GM21723 (cell line): ENCODE measurements around the gene TNFRSF25.
"Not testable (repeated sequence)": the region's sequence is repeated elsewhere in the genome, so short reads cannot be mapped to it uniquely, and the experiment has no call there.

Experiments
- ATAC-seq: cut with Tn5 transposase; IDR thresholded peaks from one replicate; pipeline ENCODE4 v1.9.1; 2021; ENCODE audit warnings: mild to moderate bottlenecking, moderate library complexity; ENCODE audit not compliant: unreplicated experiment

The TNFRSF25 gene

DNA sequence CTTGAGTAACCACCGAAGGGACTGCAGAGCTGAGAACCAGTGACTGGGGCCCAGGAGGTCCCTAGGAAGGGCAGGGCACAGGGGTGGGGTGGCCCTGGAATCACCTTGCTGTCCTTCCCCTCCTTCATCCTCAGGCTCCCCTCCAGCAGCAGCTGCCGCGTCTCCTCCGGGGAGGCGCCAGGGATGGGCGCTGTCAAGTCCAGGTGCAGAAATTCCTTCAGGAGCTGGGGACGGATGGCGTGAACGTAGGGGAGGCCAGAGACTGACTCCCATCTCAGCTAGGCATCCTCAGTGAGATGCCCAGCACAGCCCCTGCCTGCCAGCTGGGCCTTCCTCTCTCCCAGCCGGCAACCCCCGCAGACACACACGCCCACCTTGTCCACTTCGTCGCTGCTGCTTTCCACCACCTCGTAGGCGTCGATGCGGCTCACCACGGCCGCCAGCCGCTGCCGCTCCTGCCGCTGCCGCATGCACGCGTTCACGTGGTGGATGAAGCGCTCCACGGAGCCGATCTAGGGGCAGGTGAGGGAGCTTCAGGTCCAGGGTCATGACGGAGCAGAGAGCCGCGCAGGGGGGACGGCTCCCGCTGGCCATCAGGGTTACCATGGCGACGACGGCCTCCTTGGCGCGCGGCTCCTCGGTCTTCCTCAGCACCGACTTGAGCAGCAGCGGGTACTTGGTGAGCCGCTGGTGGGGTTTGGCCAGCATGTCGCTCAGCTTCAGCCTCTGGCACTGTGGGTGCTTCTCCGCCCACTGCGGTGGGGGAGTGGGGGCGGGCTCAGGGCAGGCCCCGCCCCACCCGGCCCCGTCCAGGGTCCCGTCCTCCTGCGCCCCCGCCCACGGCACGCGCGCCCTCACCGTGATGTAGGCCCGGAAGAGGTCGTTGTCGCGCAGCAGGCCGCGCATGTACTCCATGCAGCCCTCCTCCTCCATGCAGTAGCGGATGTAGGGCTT, 4.4 kb upstream of the TNFRSF25 start:
- ATAC-seq, result no peak

DNA sequence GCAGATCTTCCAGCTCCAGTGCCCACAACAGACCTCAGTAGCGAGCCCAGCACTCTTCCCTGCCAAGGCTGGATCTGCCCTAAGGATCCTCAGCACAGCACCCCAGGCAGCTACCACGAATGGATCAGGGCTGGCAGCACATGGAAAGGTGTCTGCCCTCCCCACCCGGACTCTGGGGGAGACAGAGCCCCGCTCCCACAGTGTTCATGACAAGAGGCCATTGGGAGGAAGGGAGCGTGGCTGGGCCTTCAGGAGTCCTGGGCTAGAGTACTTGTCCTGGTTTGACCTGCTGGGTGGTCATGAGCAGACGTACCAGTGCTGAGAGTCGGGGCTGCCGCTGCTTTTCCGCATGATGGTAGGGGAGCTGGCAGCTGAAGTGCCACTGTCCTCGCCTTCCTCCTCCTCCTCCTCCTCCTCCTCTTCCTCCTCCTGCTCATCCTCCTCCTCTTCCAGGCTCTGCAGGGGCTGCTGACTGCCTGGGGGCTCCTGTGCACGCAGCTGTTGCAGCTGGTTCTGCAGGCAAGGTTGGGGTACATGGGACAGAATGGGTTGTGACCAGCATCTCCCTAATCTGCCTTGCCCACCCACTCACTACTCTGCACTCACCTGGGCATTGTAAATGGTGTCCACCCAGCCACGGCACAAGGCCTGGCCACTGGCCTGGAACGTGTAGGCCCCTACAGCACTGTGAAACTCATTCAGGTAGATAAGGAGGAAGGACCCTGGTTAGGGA, 2.9 kb upstream of the TNFRSF25 start:
- no peak for ATAC-seq

DNA sequence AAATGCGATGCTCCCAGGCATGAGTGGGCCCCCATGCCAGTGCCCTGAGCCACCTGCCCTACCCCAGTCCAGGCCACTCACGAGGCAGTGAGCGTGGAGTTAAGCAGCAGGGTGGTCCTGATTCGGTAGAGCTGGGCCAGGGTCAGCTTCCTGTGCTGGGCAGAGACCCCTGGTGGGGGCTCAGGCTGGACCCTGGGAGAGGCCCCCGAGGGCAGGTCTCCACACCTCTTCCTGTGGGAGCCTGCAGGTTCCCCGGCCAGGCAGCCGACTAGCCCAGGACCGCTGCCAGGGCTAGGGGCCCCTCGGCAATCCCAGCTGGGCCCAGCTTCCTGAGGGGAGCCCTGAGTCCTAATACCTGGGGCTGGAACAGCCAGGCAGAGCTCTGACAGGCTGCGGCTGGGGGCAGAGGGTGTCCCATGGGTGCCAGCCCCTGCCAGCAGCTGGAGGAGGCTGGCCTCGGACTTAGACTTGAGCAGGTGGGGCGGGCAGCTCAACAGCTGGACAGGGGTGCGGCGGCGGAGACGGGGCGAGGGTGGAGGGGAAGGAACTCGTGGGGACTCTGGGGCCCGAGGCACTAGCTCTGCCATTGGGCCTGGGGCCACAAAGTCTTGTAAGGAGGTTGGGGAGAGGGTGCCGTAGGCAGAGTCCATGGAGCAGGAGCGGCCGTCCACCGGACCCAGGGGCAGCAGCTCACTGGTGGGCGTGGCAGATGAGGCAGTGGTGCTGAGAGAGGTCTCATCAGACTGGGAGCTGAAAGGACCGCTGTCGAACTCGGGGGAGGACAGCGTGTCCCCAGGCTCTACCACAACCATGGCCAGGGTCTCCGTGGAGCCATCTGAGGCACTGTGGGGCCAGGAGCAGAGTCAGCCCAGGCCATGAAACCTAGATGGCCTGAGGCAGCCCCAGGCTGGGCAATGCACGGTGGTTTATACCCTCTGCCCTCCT, 2.0 kb upstream of the TNFRSF25 start:
- ATAC-seq, result no peak

DNA sequence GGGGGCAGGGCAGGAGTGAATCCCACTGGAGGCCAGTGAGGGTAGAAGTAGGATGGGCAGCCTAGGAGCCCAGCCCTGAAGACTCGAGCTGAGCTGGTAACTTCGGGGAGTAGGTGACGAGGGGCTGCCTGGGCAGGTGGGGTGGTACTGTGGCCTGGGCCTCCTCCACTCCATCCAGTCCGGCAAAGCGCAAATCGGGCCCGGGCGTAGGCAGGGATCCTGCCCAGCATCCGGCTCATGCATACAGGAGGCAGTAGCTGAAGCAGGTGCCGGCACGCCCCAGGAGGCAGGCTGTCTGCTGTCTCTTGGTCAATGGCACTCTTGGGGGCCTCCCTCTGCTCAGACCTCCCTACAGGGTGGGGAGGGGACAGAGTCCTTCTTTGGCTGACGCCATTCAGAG, 1.3 kb upstream of the TNFRSF25 start:
- ATAC-seq, result no peak

DNA sequence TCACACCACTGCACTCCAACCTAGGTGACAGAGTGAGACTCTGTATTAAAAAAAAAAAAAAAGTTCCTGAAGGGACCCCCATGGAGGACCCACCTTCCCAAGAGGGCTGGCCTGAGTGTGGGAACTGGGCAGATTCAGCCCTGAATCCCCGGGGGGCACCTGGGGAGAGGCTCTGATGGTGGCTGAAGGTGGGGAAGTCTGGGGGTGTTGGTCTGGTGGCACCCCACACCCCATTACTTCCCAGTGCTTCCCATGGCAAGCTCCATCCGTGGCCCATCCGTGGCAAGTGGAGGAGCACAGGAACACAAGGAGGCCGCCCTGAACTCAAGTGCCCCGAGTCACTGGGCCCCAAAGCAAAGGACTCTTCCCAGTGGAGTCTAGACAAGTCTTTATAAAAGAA, 778 bp upstream of the TNFRSF25 start:
- no peak for ATAC-seq

DNA sequence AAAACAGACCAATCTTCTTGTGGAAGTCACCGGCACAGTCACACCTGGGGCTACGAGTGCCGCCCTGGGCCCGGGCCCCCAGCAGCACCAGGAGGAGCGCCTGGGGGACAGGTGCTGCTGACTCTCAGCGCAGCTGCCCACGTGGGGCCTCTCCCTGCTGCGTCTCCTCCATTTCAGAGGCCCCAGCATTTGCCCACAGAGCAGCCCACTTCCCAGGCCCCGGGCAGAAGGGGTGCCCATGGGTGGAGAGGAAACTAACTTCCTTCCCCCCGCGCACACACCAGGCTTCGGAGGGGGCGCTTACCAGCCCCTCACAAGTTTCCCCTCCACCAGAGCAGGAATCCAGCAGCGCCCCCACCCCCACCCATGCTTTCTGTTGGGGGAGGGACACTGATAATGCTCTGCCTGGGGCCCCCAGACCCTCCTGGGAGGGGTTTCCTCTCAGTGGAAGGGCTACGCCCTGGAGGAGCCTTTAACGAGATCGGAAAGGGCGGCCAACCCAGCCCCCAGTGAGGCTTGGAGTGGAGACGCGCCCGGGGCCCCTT, 440 bp downstream of the TNFRSF25 start:
- no peak for ATAC-seq

DNA sequence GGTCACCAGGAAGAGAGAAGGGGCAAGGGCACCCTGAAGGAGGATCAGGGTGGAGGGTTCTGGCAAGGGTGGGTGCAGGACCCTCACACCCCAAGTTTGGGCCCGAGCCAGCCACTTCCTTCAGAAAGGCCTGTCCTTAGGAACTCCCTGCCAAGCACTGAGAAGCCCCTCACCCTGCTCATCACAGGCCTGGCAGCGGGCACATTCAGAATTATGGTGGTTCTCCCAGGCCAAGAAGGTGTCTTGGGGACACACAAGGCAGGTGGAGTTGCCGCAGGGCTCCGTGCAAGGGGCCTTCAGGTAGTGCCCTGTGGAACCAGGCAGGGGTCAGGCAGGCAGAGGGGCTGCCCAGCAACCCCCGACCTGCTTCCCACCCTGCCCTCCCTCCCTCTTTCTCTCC, 1.1 kb downstream of the TNFRSF25 start:
- ATAC-seq, result no peak

DNA sequence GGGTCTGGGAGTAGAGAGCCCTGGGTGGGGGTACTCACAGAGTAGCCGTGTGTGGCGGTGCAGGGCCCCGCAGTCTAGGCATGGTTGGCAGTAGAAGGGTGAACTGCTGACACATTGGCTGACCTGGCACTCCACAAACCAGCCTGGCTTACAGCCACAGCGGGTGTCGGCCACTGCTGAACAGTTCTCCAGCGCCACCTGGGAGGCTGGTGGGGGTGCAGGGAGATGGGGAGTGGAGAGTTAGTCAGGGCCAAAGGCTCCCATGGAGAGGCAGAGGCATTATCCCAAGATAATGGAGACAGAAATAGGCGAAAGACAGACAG, 1.5 kb downstream of the TNFRSF25 start:
- ATAC-seq, result no peak

DNA sequence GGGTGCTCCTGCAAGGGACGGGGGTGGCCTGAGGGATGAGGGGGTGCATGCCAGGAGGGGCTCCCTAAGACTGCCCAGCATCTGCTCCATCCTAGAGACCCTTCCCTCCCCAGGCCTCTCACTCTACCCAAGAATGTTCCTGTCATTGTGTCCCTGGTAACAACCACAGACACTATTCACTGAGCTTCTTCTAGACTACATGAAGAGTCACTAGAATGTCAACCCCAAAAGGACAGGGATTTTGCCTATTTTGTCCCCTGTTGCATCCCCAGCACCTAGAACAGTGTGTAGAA, 2.9 kb downstream of the TNFRSF25 start:
- no peak for ATAC-seq

DNA sequence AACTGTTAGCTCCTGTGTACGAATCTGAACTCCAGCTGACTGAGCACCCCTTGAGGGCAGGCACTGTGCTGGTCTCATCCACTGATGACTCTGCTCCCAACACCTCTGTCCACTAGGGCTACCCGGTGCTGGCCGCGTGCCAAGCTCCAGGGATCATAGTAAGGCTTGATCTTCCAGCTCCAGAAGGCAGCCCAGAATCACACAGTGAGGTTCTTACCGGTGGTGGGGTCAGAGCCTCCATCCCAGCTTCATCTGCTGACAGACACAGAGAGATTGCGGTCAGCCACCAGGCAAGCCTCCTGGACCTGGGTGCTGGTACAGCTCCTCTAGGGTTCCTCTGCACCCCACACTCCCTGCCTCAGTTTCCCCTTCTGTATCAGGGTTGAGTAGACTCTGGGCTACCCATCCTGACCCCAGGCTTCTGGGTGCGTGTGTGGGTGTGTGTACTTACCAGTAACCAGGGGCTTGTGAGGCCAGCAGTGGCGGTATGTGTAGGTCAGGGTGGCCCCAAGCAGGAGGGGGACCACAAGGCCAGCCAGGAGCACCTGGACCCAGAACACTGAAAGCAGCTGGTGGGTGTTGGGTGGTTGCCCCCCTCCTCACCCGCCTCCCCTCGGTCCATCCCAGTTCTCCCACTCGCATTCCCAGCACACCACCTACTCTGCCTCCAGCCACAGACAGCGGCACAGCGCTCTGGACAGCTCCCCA, 3.4 kb downstream of the TNFRSF25 start:
- no peak for ATAC-seq

DNA sequence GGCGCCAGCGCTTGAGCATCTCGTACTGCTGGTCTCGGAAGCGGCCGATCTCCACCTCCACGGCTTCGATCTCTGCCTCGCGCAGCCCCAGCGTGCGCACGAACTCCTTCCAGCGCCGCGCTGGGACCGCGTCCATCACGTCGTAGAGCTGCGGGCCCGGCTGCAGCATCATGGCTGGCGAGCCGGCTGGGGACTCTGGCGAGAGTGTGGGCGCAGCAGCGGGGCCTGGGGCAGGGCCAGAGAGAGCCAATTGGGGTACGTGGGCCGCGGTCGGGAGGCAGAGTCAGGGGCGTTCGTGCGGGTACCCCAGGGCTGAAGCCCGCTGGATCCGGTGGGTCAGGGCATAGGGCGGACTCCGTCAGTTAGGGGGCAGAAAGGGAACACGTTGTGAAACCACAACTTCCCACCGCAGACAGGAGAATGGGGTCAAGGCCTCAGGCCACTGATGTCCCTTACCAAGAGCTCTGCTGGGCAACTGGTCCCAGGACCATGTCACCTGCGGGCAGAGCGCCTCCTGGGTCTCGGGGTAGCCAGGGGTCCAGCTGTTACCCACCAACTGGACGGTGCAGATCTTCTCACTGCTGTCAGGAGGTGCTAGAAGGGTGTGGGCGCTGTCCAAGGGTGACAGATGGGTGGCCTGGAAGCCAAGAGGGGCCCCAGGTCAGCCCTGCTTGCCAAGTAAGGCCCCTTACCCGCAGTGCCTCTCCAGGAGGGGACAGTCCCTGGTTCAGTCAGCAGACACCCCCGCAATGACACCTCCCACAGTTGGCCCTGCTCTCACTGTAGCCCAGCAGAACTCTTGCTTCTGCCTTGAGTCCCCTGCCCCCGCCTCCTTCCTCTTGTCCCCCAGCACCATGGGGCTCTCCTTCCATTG, 4.2 kb downstream of the TNFRSF25 start:
- ATAC-seq, result no peak

DNA sequence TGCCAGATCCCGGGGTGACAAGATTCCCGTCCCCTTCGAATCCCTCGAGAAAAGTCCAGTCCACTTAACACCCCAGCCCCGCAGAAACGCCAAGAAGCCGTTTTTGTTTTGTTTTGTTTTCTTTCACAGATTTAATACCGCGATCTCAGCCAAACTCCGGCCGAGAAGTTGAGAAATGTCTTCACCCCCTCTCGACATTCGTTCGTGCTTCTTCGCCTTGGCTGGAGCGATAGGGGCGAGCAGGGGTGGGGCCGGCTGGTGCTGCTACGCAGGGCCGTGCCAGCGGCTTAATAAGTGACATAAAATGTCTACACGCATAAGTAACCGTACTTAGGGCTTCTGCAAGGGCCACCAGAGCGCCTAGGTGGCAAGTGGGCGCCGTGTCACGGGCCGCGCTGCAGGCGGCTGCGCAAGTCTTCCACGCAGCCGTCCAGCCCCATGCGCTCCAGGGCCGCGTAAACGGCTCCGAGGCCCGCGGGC, 4.9 kb downstream of the TNFRSF25 start:
- no peak for ATAC-seq

DNA sequence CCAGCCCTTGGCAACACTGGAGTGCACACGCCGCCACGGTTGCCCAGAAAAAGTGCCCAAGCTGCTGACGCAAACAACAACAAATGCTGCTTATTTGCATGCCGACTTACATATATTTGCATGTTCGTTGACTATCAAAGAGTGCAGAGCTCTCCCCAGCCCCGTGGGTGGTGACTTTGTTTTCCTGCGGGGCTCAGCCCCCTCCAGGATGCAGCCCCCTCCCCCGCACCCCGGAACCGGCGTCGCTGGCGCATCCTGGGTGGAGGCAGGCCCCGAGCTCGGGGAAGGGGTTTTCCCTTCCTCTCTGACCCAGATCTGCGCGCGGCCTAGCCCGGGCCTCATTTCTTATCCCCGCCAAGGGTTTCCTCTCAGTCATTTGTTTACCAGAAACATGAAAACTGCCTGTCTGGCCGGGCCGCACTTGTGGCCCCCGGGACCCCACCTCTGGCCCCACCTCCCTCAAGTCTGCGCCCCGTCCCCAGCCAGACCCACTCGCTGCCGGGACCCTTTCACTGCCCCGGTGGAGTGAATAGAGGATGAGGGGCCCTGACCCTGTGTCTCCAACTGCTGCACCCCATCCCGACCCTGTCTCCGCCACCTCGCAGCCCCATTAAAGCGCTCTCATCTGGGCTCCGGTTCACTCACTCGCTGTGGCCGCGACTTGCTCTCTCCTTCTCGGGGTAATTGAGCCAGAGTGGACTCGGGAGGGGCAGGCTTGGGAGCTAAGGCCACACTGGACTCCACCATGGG, 5.5 kb downstream of the TNFRSF25 start:
- ATAC-seq, result no peak

DNA sequence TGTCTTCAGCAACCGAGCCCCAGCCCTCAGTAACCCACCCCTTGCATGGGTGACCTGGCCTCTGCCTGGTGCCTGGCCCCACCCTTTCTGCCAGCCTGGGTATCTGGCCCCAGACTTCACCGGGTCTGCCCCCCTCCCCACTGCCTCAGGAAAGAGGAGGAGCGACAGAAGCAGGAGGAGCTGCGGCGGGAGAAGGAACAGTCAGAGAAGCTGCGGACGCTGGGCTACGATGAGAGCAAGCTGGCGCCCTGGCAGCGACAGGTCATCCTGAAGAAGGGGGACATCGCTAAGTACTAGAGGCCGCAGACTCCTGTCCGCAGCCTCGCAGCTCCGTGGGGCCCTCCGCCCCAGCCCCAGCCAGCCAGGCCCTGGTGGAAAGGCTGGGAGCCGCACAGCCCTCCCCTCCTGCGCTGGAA, 6.1 kb downstream of the TNFRSF25 start:
- no peak for ATAC-seq

DNA sequence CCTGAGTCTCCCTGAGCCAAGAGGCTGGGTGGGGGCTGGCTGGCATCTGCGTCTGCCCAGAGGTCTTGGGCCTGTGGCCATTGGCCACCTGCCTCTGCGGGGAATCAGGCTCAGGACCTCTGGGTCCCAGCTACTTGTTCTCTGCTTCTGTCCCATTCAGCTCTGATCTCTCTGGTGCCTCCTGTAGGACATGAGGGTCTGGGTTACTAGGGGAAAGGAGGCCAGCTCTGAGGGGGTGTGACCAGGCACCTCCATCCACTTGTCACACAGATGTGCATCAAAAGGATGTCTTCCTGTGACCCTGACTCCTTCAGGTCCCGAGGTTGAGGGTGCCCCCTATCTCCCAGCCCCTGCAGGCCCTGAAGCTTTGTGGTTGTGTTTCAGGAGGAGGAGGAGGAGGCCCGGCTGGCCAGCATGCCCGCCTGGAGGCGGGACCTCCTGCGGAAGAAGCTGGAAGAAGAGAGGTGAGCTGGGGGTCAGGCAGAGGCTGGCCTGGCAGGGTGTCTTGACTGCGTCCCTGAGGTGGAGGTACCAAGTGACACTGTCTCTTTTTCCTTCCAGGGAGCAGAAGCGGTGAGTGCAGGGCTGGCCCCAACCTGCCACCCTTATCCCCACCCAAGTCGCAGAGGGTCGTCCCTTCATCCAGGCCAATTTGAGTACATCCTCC, 9.0 kb downstream of the TNFRSF25 start:
- ATAC-seq, result no peak

DNA sequence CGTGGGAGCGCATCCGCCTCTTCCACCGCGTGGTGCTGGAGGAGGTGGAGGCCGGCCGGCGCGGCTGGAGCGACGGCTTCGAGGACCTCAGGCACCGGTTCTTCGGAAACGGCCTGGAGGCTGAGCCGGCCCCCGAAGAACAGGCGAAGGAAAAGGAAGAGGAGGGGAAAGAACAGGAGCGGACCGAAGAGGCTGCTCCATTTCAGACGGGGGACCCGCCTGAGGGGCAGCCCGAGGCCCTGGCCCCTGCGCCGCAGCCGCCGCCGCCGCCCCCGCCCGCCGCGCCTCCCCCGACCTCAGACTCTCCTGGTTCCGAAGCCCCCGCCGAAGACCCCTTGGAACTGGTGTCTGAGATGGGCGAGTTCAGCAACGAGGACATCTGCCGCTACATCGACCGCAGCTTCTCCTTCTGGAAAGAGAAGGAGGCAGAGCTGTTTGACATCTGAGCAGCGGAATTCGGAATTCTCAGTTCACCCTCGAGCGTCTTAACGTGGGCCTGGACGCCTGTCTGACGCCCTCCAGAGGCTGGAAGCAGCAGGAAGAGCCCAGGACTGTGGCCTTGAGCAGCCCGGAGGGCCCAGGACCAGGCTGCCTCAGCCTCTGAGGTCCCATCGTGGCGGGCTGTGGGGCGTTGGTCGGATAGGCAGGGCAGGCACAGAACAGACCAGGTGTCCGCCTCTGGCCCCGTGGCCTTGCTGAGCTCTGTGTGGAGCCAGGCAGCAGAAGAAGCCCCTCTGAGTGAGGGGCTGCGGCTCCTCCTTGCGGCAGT, 10.0 kb downstream of the TNFRSF25 start:
- not testable (repeated sequence) for ATAC-seq
